ENCODE data around the gene KATNAL1. TPM values are rescaled to one million over a fixed set of nuclear protein-coding genes. Genes with fewer than 3 reads are reported as not detected.
"Not testable (repeated sequence)": the region's sequence is repeated elsewhere in the genome, so short reads cannot be mapped to it uniquely, and the experiment has no call there.

The KATNAL1 gene
- total RNA-seq, 4 donors from 2014 or later, result 4.4 to 9.8 (median 6.7) TPM

DNA sequence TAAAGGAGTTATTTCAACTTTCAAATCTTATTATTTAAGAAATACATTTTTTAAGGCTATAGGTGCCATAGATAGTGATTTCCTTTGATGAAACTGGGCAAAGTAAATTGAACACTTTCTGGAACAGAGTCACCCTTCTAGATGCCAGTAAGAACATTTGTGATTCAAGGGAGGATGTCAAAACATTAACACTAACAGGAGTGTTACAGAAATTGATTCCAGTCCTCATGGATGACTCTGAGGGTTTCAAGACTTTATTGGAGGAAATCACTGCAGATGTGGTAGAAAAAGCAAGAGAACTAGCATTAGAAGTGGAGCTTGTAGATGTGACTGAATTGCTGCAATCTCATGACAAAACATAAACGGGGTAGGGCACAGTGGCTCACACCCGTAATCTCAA lies 12.2 kb downstream of the KATNAL1 start:
- Histone ChIP-seq H3K27ac (no peak overlapping the region), H3K4me1 (peaks cover 0 to 5% (median 0%) of the 10 kb centered on the region in 4 donors), H3K4me3 (no peak overlapping the region), H3K27me3 (no peaks in the 10 kb centered on the region), H3K9me3 (no peaks in the 10 kb centered on the region), H3K36me3 (no peaks in the 10 kb centered on the region)
- in situ Hi-C loops (cut with MboI; ENCODE audit: low pct_ligation_motif_present in 1 of 4, low pct_unique_long_range_greater_than_20kb in 1 of 4, low sequenced_read_pairs in 3 of 4), result no loop called here
- TF ChIP-seq EP300 (IDR thresholded peaks at IDR 0.05; ENCODE audit: low read depth) (no peak), POLR2AphosphoS5 (IDR thresholded peaks at IDR 0.05) (no peak), POLR2A (IDR thresholded peaks at IDR 0.05) (no peak)
- TF ChIP-seq, protein P1, sequence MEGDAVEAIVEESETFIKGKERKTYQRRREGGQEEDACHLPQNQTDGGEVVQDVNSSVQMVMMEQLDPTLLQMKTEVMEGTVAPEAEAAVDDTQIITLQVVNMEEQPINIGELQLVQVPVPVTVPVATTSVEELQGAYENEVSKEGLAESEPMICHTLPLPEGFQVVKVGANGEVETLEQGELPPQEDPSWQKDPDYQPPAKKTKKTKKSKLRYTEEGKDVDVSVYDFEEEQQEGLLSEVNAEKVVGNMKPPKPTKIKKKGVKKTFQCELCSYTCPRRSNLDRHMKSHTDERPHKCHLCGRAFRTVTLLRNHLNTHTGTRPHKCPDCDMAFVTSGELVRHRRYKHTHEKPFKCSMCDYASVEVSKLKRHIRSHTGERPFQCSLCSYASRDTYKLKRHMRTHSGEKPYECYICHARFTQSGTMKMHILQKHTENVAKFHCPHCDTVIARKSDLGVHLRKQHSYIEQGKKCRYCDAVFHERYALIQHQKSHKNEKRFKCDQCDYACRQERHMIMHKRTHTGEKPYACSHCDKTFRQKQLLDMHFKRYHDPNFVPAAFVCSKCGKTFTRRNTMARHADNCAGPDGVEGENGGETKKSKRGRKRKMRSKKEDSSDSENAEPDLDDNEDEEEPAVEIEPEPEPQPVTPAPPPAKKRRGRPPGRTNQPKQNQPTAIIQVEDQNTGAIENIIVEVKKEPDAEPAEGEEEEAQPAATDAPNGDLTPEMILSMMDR (IDR thresholded peaks at IDR 0.05), result no peak
- no peak for DNase-seq
- 88 to 92% methylated on average over 2 of the region's 2 CpGs for WGBS, 2 donors (ENCODE audit: low coverage in 1 of 2)
- intact Hi-C loops (cut with DNase I; ENCODE audit: low total_unique reads), result no loop called here

- DNase-seq, result no peak
- WGBS, 2 donors (ENCODE audit: low coverage in 1 of 2), result 73 to 85% methylated on average over 2 to 3 of the region's 3 CpGs
- intact Hi-C loops (cut with DNase I; ENCODE audit: low total_unique reads), result no loop called here
- Histone ChIP-seq H3K4me3 (no peak overlapping the region), H3K27me3 (no peaks in the 10 kb centered on the region), H3K9me3 (no peaks in the 10 kb centered on the region), H3K27ac (no peak overlapping the region), H3K4me1 (peaks cover 0 to 8% (median 2%) of the 10 kb centered on the region in 4 donors), H3K36me3 (no peaks in the 10 kb centered on the region)
- TF ChIP-seq, protein P1 (IDR thresholded peaks at IDR 0.05), result no peak
- TF ChIP-seq EP300 (IDR thresholded peaks at IDR 0.05; ENCODE audit: low read depth) (no peak), POLR2AphosphoS5 (IDR thresholded peaks at IDR 0.05) (no peak), POLR2A (IDR thresholded peaks at IDR 0.05) (no peak)
- in situ Hi-C loops (cut with MboI; ENCODE audit: low pct_ligation_motif_present in 1 of 4, low pct_unique_long_range_greater_than_20kb in 1 of 4, low sequenced_read_pairs in 3 of 4), result no loop called here
Observed at GRCh38 chr13:30294004-30294403, 13.3 kb downstream of the KATNAL1 start.

GRCh38 chr13:30292325-30292724 lies 15.0 kb downstream of the KATNAL1 start:
- Histone ChIP-seq H3K36me3 (no peaks in the 10 kb centered on the region), H3K27me3 (no peaks in the 10 kb centered on the region), H3K4me1 (peaks cover 0 to 8% (median 2%) of the 10 kb centered on the region in 4 donors), H3K27ac (no peak overlapping the region), H3K9me3 (no peaks in the 10 kb centered on the region), H3K4me3 (no peak overlapping the region)
- no peak for DNase-seq
- TF ChIP-seq POLR2A (IDR thresholded peaks at IDR 0.05) (no peak), POLR2AphosphoS5 (IDR thresholded peaks at IDR 0.05) (no peak), EP300 (IDR thresholded peaks at IDR 0.05; ENCODE audit: low read depth) (no peak)
- TF ChIP-seq, protein P1 (IDR thresholded peaks at IDR 0.05), result no peak
- intact Hi-C loops (cut with DNase I; ENCODE audit: low total_unique reads) (no loop called here), in situ Hi-C loops (cut with MboI; ENCODE audit: low pct_ligation_motif_present in 1 of 4, low pct_unique_long_range_greater_than_20kb in 1 of 4, low sequenced_read_pairs in 3 of 4) (no loop called here)

GRCh38 chr13:30290812-30291436 lies 16.4 kb downstream of the KATNAL1 start:
- no peaks in the 10 kb centered on the region for H3K27me3 ChIP-seq
- no peak for TF ChIP-seq POLR2AphosphoS5 (IDR thresholded peaks at IDR 0.05)

GRCh38 chr13:30289533-30289932 lies 17.8 kb downstream of the KATNAL1 start:
- TF ChIP-seq, protein P1 (IDR thresholded peaks at IDR 0.05), result no peak
- TF ChIP-seq EP300 (IDR thresholded peaks at IDR 0.05; ENCODE audit: low read depth), result no peak
- TF ChIP-seq POLR2AphosphoS5 (IDR thresholded peaks at IDR 0.05), result no peak
- no peak for TF ChIP-seq POLR2A (IDR thresholded peaks at IDR 0.05)
- Histone ChIP-seq H3K4me3 (no peak overlapping the region), H3K9me3 (no peaks in the 10 kb centered on the region), H3K36me3 (no peaks in the 10 kb centered on the region), H3K4me1 (peaks cover 0 to 8% (median 2%) of the 10 kb centered on the region in 4 donors), H3K27me3 (no peaks in the 10 kb centered on the region), H3K27ac (no peak overlapping the region)
- in situ Hi-C loops (cut with MboI; ENCODE audit: low pct_ligation_motif_present in 1 of 4, low pct_unique_long_range_greater_than_20kb in 1 of 4, low sequenced_read_pairs in 3 of 4) (no loop called here), intact Hi-C loops (cut with DNase I; ENCODE audit: low total_unique reads) (no loop called here)
- no peak for DNase-seq

More at GRCh38 chr13:30290812-30291436, 16.4 kb downstream of the KATNAL1 start:
- H3K4me1 ChIP-seq, result peaks cover 0 to 8% (median 2%) of the 10 kb centered on the region in 4 donors
- no peaks in the 10 kb centered on the region for H3K9me3 ChIP-seq
- no peak overlapping the region for H3K4me3 ChIP-seq
- in situ Hi-C loops (cut with MboI; ENCODE audit: low pct_ligation_motif_present in 1 of 4, low pct_unique_long_range_greater_than_20kb in 1 of 4, low sequenced_read_pairs in 3 of 4), result no loop called here
- intact Hi-C loops (cut with DNase I; ENCODE audit: low total_unique reads), result no loop called here
- WGBS, 2 donors (ENCODE audit: low coverage in 1 of 2), result 83 to 98% methylated on average over 4 of the region's 4 CpGs
- H3K36me3 ChIP-seq, result no peaks in the 10 kb centered on the region
- DNase-seq, result no peak
- H3K27ac ChIP-seq, result no peak overlapping the region

DNA sequence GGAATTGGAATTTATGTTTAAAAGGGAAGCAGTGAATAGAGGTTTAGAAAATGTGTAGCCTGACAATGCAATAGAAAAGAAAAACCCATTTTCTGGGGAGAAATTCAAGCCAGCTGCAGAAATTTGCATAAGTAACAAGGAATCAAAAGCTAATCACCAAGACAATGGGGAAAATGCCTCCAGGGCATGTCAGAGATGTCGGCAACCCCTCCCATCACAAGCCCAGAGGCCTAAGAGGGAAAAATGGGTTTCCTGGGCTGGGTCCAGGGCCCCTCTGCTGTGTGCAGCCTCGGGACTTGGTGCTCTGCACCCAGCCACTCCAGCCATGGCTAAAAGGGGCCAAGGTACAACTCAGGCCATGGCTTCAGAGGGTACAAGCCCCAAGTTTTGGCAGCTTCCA lies 21.3 kb downstream of the KATNAL1 start:
- H3K4me3 ChIP-seq; H3K9me3 ChIP-seq; H3K27me3 ChIP-seq; H3K27ac ChIP-seq; DNase-seq; H3K4me1 ChIP-seq; H3K36me3 ChIP-seq; in situ Hi-C loops (cut with MboI; ENCODE audit: low pct_ligation_motif_present in 1 of 4, low pct_unique_long_range_greater_than_20kb in 1 of 4, low sequenced_read_pairs in 3 of 4); intact Hi-C loops (cut with DNase I; ENCODE audit: low total_unique reads): not testable (repeated sequence)
- WGBS, 2 donors (ENCODE audit: low coverage in 1 of 2), result 90 to 92% methylated on average over 2 of the region's 2 CpGs

All from transverse colon (tissue), 4 donors.